NCI-H2227 (cell line): Measurements from ENCODE around the gene SLC45A3.
A peak's percentile ranks its signal among the peaks of the same experiment; 100 is the strongest.

Experiments
- DNase-seq: peaks from one replicate; lab custom pipeline; 2025; ENCODE audit not compliant: unreplicated experiment; lab: John Stamatoyannopoulos, UW

Gene SLC45A3

GRCh38 chr1:205701420-205701819 is 21.1 kb upstream of the SLC45A3 start:
- DNase-seq: no peak

GRCh38 chr1:205700865-205701401 is 20.6 kb upstream of the SLC45A3 start:
- no peak for DNase-seq

- DNase-seq: no peak
These were observed 19.1 kb upstream of the SLC45A3 start for GRCh38 chr1:205699416-205699815.

DNA sequence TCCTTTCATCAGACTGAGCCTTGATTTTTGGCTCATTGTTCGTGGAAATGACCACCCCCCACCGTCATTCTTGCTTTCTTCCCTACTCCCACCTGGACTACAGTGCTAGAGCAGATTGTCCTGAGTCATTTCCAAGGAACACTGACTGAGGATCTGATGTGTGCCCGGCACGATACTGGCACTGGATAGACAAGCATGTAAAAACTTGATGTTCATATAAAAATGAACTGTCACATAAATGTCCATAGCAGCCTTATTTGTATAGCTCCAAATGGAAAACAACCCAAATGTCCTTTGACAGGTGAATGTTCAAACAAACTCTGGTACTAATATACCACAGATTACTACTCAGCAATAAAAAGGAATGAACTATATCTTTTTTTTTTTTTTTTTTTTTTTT is 18.6 kb upstream of the SLC45A3 start:
- DNase-seq: no peak

DNA sequence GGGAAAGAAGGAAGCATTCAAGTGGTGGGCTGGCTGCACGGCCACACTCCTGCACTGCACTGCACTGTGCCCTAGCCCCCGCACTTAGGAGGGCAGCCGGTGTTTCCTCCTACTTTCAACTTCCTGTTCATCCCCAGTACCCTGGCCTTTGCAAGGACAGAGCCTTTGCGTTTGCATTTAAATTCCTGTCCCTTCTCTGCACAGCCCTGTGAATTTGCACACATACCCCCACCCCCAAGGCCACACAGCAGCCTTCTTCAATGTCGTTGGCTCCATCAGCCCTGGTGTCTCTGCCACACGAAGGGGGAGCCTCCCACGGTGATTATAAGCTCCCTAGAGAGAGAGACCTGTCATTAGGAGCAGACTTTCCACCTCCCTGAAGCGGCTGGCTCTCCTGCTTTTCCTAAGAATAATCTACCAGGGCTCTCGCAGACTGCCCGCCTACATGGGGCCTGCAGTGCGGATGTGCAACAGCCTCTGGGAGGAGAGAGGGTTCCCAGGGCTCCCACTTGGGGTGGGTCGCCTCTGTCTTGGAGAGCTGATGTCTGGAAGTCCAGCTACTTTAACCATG is 13.2 kb upstream of the SLC45A3 start:
- peak; percentile 74 for DNase-seq

DNA sequence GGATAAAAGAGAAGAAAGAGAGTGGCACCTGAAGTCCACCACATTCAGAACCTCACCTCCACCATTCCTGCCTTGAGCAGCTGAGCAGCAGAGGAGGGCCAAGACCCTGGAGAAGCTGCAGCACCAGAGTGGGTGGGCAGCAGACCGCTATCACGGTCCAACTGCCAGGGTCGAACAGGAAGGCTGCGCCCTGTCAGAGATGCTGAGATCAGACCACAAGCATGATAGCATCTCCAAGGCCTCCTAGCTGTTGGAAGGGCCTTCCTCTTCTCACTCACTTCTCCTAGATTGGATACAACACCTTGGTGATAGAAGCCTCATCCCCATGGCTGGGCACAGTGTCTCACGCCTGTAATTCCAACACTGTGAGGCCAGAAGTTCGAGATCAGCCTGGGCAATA is 12.1 kb upstream of the SLC45A3 start:
- no peak for DNase-seq

- DNase-seq: no peak
These were observed 9.9 kb upstream of the SLC45A3 start for GRCh38 chr1:205690122-205690756.

GRCh38 chr1:205689479-205689878 is 9.2 kb upstream of the SLC45A3 start:
- DNase-seq: peak; percentile 32

- no peak for DNase-seq
These were observed 8.1 kb upstream of the SLC45A3 start for GRCh38 chr1:205688171-205689080.

DNA sequence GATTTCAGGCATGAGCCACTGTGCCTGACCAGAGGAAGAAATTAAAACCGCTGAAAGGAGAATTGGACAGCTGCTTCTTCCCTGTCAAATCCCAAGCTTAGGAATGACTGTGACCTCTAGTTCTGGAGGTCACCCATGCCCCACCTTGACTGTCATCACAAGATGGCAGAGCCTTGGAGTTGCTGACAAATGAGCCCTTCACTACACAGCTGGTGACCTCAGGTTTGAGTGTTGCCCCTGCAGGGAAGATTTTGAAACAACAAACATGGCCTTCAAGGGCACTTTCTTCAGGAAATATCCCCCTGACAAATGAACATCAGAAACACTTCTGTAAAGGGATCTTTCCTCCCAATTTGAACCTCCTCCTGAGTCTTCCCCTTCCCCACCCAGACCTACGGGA is 6.9 kb upstream of the SLC45A3 start:
- DNase-seq: peak; percentile 10

- no peak for DNase-seq
These were observed 1.1 kb upstream of the SLC45A3 start for GRCh38 chr1:205681364-205681763.

GRCh38 chr1:205678286-205679111 is 1.8 kb downstream of the SLC45A3 start:
- DNase-seq: no peak

DNA sequence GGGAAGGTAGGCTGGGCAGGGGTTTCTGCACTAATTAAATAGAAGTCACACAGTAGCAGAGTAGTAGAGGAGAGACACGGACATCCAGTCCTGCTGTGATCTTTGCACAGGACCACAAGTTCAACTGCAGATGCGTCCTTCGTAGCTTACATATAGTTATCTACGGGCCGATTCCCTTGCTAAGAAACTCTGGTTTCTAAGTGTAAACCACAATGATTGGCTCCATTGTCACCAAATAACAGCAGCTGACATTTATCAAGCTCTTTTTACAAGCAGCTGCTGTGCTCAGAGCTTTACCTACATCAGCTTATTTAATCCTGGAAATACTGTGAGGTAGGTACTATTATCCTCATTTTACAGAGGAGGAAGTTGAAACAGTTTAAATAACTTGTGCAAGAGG is 3.1 kb downstream of the SLC45A3 start:
- DNase-seq: no peak

DNA sequence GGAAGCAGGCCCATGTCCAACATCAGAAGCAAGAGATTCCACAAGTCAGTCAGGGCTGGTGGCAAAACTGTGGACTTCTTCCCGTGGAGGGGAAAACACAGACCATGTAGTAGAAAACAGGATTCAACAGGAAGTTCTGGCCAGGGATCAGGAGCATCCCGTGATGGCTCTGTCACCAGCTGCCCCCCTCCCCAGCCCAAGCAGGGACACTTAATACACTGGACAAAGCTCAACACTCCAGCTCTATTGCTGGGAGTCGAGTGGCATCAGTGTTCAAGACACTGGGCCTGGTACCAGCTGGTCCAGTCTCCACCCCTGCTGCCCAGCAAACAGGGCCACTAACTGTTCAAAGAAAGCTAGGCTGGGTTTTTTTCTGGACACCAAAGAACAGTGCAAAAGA is 3.7 kb downstream of the SLC45A3 start:
- no peak for DNase-seq

DNA sequence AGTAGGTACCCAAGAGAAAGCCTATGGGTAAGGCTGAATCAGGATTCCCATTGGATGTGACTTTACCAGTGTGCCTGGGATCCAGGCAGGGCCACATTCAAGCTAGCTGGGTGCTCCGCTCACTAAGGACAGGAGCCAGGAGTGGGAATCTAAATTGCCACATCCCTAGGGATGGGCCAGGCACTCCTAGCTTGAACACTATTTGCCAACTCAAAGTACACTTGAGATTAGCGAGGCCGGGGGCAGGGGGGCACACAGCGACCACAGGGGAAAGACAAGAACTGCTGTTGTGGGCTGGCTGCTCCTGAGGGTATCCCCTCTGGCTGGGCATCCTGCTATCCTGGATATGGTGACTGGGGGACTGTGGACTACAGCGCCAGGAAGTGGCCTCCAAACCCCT is 4.3 kb downstream of the SLC45A3 start:
- no peak for DNase-seq

- no peak for DNase-seq
These were observed 5.1 kb downstream of the SLC45A3 start for GRCh38 chr1:205675247-205675646.

DNA sequence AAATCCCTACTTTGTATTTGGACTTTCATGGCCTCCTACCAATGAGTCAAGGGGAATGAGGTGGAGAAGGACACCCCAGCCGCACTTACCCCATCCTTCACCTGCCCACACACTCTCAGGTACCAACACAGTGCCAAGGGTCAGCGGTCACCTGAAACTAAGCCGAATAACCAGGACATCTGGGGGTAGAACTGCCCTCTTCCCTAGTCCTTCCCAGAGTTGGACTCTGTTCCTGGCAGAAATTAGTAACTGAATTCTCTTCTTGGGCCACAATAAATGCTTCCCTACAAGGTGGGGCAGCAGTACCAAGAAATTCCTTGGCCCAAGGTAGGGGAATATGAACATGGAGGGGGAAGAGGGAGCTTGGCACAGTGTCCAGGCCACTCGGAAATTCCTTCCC is 7.3 kb downstream of the SLC45A3 start:
- no peak for DNase-seq

DNA sequence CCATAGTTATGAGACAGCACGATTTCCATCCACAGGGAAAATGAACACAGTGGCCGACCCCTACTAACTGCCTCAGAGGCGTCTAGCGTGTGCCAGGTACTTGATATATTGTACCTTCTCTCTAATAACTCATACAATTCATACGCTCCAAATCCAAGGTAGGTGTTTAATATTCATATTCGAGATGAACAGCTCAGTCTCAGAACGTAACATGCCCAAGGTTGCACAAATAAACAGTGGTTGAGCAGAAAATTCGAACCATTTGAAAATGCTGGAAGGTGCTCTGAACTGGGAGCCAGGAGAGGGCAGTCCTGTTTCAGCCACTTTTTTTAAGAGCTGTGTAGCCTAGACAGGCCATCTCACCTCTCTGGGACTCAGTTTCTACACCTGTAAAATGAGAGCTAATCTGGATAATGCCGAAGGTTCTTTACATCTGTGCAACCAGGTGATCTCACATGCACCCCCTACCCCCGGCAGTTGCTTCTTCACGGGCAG is 7.9 kb downstream of the SLC45A3 start:
- DNase-seq: no peak

DNA sequence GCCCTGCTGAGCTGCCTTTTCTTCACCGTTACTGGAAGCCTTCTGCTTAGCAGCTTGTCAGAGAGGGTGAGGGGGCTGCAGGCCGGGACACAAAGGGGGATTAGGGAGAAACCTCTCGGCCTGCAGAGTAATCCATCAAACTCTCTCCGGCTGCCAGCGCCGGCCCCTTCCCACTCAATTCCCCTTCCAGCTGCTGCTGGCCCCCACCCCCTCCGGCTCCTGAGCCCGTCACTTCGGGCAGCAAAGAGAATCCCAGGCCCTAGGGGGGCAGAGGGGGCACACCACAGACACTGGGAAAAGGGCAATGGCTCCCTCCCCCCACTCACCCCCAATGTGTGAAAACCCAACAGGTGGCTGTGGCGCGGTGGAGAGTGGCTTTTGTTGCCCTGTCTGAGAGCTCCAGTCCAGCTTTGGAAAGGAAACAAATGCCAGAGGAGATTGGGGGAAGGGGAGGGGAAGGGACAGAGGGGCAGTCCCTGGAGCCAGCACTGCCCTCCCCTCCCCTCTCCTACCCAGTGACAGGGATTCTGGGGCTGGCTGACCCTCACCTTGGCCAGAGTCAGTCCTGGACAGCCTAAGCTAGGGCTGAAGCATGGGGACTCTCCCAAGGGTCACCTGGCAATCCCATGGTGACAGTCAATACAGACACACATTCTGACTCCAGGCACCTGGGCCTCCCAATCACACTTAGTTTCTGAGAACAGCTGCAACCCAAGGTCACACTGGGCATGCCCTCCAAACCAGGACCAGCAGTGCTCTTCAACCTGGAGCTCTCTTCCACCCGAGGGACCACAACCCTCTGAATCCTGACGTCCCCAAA is 9.5 kb downstream of the SLC45A3 start:
- no peak for DNase-seq

DNA sequence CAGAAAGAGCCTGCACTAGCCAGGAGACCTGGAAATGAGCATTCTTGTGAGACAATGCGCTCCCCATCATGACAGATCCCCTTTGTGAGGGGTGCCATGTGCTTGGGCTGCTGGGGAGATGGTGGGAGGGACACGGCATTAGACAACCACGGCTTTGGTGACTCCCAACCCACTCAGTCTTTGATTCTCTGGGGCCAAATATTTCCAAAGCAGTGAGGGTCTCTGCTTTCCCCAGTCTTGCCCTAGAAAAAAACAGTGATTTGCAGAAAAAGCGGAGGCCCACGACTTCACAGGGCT is 10.2 kb downstream of the SLC45A3 start:
- DNase-seq: no peak
